Endothelial cell of umbilical vein (primary cell): ENCODE data around the gene PYROXD2. TPM values are rescaled to one million over a fixed set of nuclear protein-coding genes. Genes with fewer than 3 reads are reported as not detected.

ENCODE experiments used
- BruUV-seq: library from RNA; stranded (reverse); fragments of 400-500 nt; replicated peaks from 2 replicates; lab custom pipeline; 2021; lab: Mats Ljungman, UMichigan
- CTCF ChIA-PET: fragments of 300-600, 350-600 bp; sonication (Branson Sonifier 250); formaldehyde crosslinking; loops from one replicate; lab custom pipeline; 2021; ENCODE audit warnings: antibody characterized with exemption, inconsistent platforms; lab: Charles Lee
- POLR2A ChIA-PET: fragments of 300-600, 350-600 bp; sonication (Branson Sonifier 250); formaldehyde crosslinking; loops from one replicate; lab custom pipeline; 2021; ENCODE audit warnings: antibody characterized with exemption, inconsistent platforms; lab: Charles Lee
- DNase-seq: peaks from one replicate; pipeline ENCODE4 v3.0.0-alpha.2; 2011; ENCODE audit warnings: low read depth, low spot score
- FAIRE-seq: peaks from 2 replicates; lab custom pipeline; 2011; peaks lifted over from hg19 to GRCh38; lab: Jason Lieb, UNC
- H2AFZ ChIP-seq: 2 replicates; pipeline ENCODE4 v1.6.0; 2012; ENCODE audit warnings: low read depth, low read length, control low read depth, inconsistent platforms
- H3K27ac ChIP-seq: 2 replicates; pipeline ENCODE4 v1.5.1; 2011; ENCODE audit warnings: low read depth, mild to moderate bottlenecking, control low read depth, low read length, moderate library complexity; ENCODE audit not compliant: insufficient read depth
- H3K27me3 ChIP-seq, 2 experiments: 2 replicates each; pipeline versions ENCODE4 v1.6.0 to v1.6.1; 2011; ENCODE audit warnings: low read length in 2 of 2, mixed read lengths in 1 of 2; ENCODE audit not compliant: control insufficient read depth in 2 of 2, insufficient read depth in 2 of 2
- H3K36me3 ChIP-seq, 2 experiments: 2 replicates in 1 of 2; 3 replicates in 1 of 2; pipeline ENCODE4 v1.5.1; 2011; ENCODE audit warnings: low read length in 2 of 2, mild to moderate bottlenecking in 1 of 2, moderate library complexity in 1 of 2; ENCODE audit not compliant: control insufficient read depth in 2 of 2, insufficient read depth in 2 of 2; ENCODE audit errors: extremely low read depth in 1 of 2
- H3K4me1 ChIP-seq: 3 replicates; pipeline ENCODE4 v1.5.1; 2011; ENCODE audit warnings: mild to moderate bottlenecking, low read length; ENCODE audit not compliant: control insufficient read depth, insufficient read depth; ENCODE audit errors: extremely low read depth
- H3K4me2 ChIP-seq: 2 replicates; pipeline ENCODE4 v1.6.1; 2011; ENCODE audit warnings: low read length, control low read depth, mixed read lengths; ENCODE audit not compliant: insufficient read depth
- H3K4me3 ChIP-seq, 3 experiments: fragments of 200-600 bp in 1 of 3; sonication (generic), shearing (Covaris generic) in 1 of 3; replicated peaks in 1 of 3; 2 replicates each; pipeline ENCODE4 v1.5.1; 2011 to 2016; ENCODE audit warnings: control low read depth in 3 of 3, low read length in 3 of 3, mild to moderate bottlenecking in 2 of 3, inconsistent platforms in 1 of 3, low read depth in 1 of 3, moderate library complexity in 1 of 3; ENCODE audit not compliant: insufficient read depth in 1 of 3
- H3K79me2 ChIP-seq: 2 replicates; pipeline ENCODE4 v1.6.0; 2012; ENCODE audit warnings: low read length, inconsistent platforms; ENCODE audit not compliant: control insufficient read depth, insufficient read depth
- H3K9ac ChIP-seq: replicated peaks from 2 replicates; pipeline ENCODE3; 2011; ENCODE audit warnings: low read length, control low read depth; ENCODE audit not compliant: insufficient read depth; ENCODE audit errors: extremely low read depth
- H3K9me1 ChIP-seq: replicated peaks from 3 replicates; pipeline ENCODE4 v1.6.0; 2011; ENCODE audit warnings: mild to moderate bottlenecking, low read length; ENCODE audit not compliant: control insufficient read depth, insufficient read depth; ENCODE audit errors: extremely low read depth
- H3K9me3 ChIP-seq: replicated peaks from 2 replicates; pipeline ENCODE4 v1.5.1; 2012; ENCODE audit warnings: low read length, inconsistent platforms; ENCODE audit not compliant: control insufficient read depth, insufficient read depth
- H4K20me1 ChIP-seq: replicated peaks from 2 replicates; pipeline ENCODE3; 2011; ENCODE audit warnings: mild to moderate bottlenecking, low read length; ENCODE audit not compliant: control insufficient read depth, insufficient read depth; ENCODE audit errors: extremely low read depth
- EZH2 ChIP-seq: IDR thresholded peaks from 2 replicates; pipeline ENCODE4 v1.6.1; 2012; ENCODE audit warnings: borderline replicate concordance, low read depth, mild to moderate bottlenecking, moderate library complexity, low read length, inconsistent platforms; ENCODE audit not compliant: severe bottlenecking
- FOS ChIP-seq: IDR thresholded peaks from 2 replicates; pipeline ENCODE4 v1.6.1; 2011; ENCODE audit warnings: mild to moderate bottlenecking, low read length, moderate library complexity, borderline replicate concordance; ENCODE audit not compliant: insufficient read depth
- GATA2 ChIP-seq: IDR thresholded peaks from 2 replicates; pipeline ENCODE4 v1.7.0; 2011; ENCODE audit warnings: low read depth, mild to moderate bottlenecking, moderate library complexity, mixed read lengths, low read length; ENCODE audit not compliant: insufficient read length, insufficient read depth
- JUN ChIP-seq: IDR thresholded peaks from 2 replicates; pipeline ENCODE4 v1.6.1; 2011; ENCODE audit warnings: borderline replicate concordance, low read depth; ENCODE audit not compliant: insufficient read length, insufficient read depth
- MYC ChIP-seq: IDR thresholded peaks from one replicate; pipeline ENCODE4 v1.6.1; 2011; ENCODE audit warnings: mild to moderate bottlenecking, low read depth, low read length
- POLR2A ChIP-seq: IDR thresholded peaks from 2 replicates; pipeline ENCODE4 v1.6.1; 2012; ENCODE audit warnings: low read depth, mild to moderate bottlenecking, control low read depth, low read length
- POLR2AphosphoS5 ChIP-seq: IDR thresholded peaks from 2 replicates; pipeline ENCODE4 v1.6.1; 2012; ENCODE audit warnings: low read depth, mild to moderate bottlenecking, control low read depth, low read length, moderate library complexity; ENCODE audit not compliant: insufficient read depth
- dilution Hi-C: fragments of 300-500 bp; cut with MboI; formaldehyde crosslinking; loops from one replicate; pipeline ENCODE4 v1.15.0; 2019; ENCODE audit warnings: low sequenced_read_pairs; ENCODE audit not compliant: extremely low pct_ligation_motif_present
- intact Hi-C: fragments of 100-400 bp; cut with micrococcal nuclease; formaldehyde crosslinking; loops from one replicate; pipeline ENCODE4 v1.10.0; 2022
- polyA plus RNA-seq, 4 experiments: library from polyadenylated mRNA; depleted of rRNA in 3 of 4; stranded (reverse) in 3 of 4; unstranded in 1 of 4; fragments of >200 nt; gene quantifications; 2 replicates each; pipeline versions ENCODE4 v1.2.1 to v1.2.3, GENCODE V29; 2011 to 2012; ENCODE audit warnings: missing spikeins in 1 of 4
- total RNA-seq: library from RNA; stranded (reverse); gene quantifications from 2 replicates; pipeline ENCODE4 v1.2.3, GENCODE V29; 2021
- TF ChIP-seq, protein P1 (sequence below), 2 donors: IDR thresholded peaks; 1 replicate in 1 of 2; 2 replicates in 1 of 2; pipeline ENCODE4 v1.5.1; 2011; ENCODE audit warnings: low read length in 2 of 2, mild to moderate bottlenecking in 2 of 2, moderate library complexity in 2 of 2, control low read depth in 1 of 2, inconsistent platforms in 1 of 2, low read depth in 1 of 2; ENCODE audit not compliant: insufficient read depth in 1 of 2; ENCODE audit errors: extremely low read depth in 1 of 2
- TF ChIP-seq, protein P2 (sequence below): IDR thresholded peaks from 2 replicates; pipeline ENCODE4 v1.6.1; 2011; ENCODE audit not compliant: insufficient read depth, insufficient read length

PYROXD2 gene
- total and polyA plus RNA-seq, 2 donors (not counting 3 experiments of a cell fraction or from before 2014, with no cell fraction given), result 7.0 to 13.7 TPM

DNA sequence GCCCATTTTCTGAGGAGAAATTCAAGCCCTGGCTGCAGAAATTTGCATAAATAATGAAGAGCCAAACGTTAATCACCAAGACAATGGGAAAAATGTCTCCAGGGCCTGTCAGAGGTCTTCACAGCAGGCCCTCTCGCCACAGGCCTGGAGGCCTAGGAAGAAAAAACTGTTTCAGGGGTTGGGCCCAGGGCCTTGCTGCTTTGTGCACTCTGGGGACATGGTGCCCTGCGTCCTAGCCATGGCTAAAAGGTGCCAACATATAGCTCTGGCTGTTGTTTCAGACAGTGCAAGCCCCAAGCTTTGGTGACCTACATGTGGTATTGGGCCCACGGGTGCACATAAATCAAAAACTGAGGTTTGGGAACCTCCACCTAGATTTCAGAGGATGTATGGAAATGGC is 23.7 kb upstream of the PYROXD2 start:
- ChIA-PET POLR2A (no interaction called here), CTCF (interaction anchor here (1.0 kb wide), 1 partner anchor 13 kb away, joined by 3 read pairs; no protein-coding TSS in a partner anchor)
- no peak for TF ChIP-seq MYC
- TF ChIP-seq JUN, result no peak
- TF ChIP-seq EZH2, result no peak
- TF ChIP-seq, protein P1, sequence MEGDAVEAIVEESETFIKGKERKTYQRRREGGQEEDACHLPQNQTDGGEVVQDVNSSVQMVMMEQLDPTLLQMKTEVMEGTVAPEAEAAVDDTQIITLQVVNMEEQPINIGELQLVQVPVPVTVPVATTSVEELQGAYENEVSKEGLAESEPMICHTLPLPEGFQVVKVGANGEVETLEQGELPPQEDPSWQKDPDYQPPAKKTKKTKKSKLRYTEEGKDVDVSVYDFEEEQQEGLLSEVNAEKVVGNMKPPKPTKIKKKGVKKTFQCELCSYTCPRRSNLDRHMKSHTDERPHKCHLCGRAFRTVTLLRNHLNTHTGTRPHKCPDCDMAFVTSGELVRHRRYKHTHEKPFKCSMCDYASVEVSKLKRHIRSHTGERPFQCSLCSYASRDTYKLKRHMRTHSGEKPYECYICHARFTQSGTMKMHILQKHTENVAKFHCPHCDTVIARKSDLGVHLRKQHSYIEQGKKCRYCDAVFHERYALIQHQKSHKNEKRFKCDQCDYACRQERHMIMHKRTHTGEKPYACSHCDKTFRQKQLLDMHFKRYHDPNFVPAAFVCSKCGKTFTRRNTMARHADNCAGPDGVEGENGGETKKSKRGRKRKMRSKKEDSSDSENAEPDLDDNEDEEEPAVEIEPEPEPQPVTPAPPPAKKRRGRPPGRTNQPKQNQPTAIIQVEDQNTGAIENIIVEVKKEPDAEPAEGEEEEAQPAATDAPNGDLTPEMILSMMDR (IDR thresholded peaks at IDR 0.05; ENCODE audit: extremely low read depth in 1 of 2, insufficient read depth in 1 of 2, low read depth in 1 of 2, low read length in 2 of 2), result no peak
- TF ChIP-seq, protein P2, sequence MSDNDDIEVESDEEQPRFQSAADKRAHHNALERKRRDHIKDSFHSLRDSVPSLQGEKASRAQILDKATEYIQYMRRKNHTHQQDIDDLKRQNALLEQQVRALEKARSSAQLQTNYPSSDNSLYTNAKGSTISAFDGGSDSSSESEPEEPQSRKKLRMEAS, result no peak
- no peak for TF ChIP-seq POLR2A
- TF ChIP-seq POLR2AphosphoS5, result no peak
- TF ChIP-seq FOS, result no peak
- no peak for TF ChIP-seq GATA2

More for the DNA sequence above, 23.7 kb upstream of the PYROXD2 start:
- no peak for FAIRE-seq
- no peak overlapping the region for H2AFZ ChIP-seq
- intact Hi-C loops (no loop called here), dilution Hi-C loops (no loop called here)
- H4K20me1 ChIP-seq, result no peaks in the 10 kb centered on the region
- H3K4me2 ChIP-seq, result no peak overlapping the region
- no peaks in the 10 kb centered on the region for H3K79me2 ChIP-seq
- H3K27ac ChIP-seq, result no peak overlapping the region
- no TSS peak for BruUV-seq
- H3K27me3 ChIP-seq, result no peaks in the 10 kb centered on the region
- H3K4me1 ChIP-seq, result peaks cover 13% of the 10 kb centered on the region
- no peak for DNase-seq
- peaks cover 12 to 26% of the 10 kb centered on the region in 2 experiments for H3K36me3 ChIP-seq
- H3K4me3 ChIP-seq, result no peak overlapping the region
- H3K9ac ChIP-seq, result no peak overlapping the region
- no peaks in the 10 kb centered on the region for H3K9me3 ChIP-seq
- no peaks in the 10 kb centered on the region for H3K9me1 ChIP-seq
